Measurements from ENCODE around the gene FRMPD1. TPM values are rescaled to one million over a fixed set of nuclear protein-coding genes. Genes with fewer than 3 reads are reported as not detected.

The FRMPD1 gene
- total RNA-seq, 1 donor from 2014 or later = 0.62 TPM

DNA sequence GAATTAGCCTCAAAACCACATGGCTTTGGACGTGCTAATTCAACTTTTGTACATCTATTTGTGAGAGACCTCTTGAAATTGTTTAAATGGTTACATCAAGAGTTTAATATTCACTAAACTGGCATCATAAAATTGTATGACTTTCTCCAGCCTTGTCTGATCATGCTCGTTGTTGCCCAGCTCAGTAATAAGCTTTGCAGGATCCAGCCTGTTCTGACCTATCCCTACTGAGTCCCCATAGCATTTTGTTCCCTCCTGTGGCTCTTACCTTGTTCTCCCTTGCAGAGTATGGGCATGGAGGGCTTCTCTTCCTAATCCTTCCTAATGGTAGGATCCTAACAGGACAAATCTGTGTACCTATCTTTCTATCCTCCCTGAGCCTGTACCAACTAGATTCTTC, 127.8 kb downstream of the FRMPD1 start:
- no peak for DNase-seq

DNA sequence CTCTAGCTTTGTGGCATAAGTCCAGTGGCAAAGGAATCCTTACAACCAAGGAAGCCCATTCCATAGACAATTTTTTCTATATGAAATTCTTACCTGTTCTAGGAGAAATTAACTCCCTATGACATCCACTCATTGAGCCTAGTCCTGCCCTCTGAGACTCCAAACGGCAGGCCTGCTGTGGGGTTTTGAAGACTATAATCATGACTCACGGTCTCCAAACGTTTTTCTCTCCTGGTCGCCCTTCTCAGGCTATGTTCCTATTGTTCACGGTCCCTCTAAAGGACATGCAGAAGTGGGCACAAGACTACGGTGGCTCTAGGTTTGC, 133.5 kb downstream of the FRMPD1 start:
- DNase-seq = no peak

DNA sequence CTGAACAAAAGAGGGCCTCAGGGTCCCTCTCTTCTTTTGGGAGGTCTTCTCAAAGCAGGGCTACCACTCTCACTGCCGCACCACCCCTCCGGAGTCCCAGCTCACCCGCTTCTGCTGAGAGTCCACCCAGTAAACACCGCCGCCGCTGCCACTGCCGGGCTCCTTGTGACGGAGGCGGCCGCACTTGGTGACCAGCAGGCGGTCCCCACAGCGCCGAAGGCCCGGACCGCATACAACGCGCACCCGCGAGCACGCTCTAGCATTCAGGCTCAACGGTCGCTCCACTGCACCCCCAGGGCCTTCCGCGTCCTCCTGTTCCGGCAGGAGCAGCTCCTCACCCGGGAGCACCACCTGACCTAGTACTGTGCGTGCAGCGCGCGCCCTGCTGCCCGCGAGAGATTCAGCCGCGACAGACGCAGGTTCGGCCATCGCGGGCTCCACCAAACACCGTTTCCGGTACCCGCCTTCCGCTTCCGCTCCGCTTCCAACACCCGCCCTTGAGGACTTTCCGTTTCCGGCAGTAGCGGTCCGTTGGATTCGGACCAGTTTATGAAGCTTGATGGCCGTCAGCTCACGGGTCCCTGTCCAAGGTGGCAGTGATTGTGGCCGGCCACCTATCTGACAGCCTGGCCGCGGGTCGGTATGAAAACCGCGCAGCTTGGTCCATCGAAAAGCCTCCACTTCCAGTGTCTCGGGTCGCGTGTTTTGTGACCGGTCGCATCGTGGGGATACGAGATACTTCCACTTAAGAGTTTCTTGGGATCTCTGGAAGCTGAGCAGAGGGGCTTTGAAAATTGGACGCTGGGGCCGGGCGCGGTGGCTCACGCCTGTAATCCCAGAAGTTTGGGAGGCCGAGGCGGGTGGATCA, 134.1 kb downstream of the FRMPD1 start, which contains the start of gene EXOSC3:
Gene EXOSC3, minus strand, starts transcription at position 449 of the 868 bp plus-strand sequence. Its CDS starts 20 bp downstream, at position 429.
- peak; percentile 84 for DNase-seq

DNA sequence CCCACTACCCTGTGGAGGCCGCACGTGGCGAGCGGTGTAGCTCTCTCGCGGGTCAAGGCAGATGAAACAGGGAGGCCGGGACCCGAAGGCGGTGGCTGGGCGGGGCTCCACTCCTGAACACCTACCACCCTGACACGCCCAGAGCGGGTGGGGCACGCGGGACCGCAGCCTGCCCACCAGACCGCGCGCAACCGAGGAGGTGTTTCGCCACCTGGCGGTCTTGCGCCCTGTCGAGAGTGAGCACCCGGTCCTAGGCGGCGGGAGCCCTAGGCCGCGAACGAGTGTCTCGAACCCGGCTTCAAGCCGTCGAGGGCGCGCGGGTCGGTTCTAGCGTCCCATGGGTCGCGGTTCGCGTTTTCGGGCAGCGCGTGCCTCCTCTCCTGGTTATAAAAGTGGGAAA, 136.3 kb downstream of the FRMPD1 start:
- no peak for DNase-seq

DNA sequence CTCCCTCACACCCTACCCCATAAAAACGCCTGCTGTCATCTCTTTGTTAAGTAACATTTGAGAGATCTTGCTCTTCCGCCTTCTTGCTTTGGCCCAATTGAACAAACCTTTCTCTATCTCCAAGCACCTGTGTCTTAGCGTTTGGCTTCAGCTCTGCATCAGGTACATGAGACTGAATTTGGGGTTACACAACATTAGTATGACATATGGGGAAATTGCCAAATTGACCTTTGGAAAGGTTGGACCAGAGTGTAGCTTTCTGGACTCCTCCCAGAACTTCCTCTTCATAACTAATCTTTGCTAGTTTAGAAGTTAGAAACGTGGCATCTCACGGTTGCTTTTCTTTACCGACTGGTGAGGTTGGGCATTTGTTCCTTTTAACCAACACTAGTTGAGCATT, 137.6 kb downstream of the FRMPD1 start:
- DNase-seq = no peak

DNA sequence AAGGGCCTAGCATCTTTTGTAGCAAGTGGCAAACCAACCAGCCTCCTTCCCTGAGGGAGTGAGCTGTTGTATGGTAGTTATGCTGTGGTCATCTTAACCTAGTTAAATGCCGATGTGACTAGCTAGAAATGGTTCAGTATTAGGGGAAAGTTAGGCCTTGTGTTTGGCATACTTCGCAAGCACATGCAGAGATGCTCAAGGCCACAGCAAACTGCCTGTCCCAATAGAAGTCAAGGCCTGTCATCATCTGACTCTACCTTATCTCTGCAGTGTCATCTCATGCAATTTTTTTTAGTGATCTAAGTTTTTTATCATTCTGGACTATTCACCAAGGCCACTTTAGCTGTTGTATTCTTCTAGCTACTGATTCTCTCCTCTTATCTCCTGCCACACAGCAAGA, 139.3 kb downstream of the FRMPD1 start:
- DNase-seq = no peak

DNA sequence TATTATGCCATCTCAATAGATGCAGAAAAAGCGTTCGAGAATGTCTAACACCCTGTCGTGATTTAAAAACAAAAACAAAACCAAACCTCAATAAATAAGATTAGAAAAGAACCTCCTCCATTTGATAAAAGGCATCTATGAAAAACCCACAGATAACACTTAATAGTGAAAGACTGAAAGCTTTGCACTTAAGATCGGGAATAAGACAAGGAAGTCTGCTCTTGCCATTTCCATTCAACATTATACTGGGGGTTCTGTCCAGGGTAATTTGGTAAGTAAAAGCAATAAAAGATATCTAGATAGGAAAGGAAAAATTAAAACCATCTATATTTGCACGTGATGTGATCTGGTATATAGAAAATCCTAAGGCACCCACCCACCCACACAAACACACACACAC, 141.4 kb downstream of the FRMPD1 start:
- no peak for DNase-seq

DNA sequence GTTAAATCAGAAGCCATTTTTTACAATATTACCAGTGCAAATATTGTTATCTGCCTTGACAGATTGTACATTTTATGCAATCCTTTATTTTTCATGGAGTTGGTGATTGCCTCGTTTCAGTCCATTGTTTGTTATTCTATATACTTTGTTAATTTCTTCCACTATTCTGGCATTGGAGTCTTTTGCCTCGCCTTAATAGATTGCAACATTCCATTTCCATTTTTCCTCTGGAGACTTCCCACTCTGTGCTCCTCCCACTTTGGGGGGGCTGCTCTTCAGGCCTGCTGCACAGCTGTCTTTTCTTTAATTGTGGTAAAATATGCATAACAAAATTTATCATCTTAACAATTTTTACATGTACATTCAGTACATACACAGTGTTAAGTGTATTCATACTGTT, 145.5 kb downstream of the FRMPD1 start:
- no peak for DNase-seq

Other genes starting within 250 kb of the FRMPD1 start
- 61.6 TPM for gene GRHPR, start 228.3 kb upstream of the FRMPD1 start, total RNA-seq
- 22.5 TPM for gene ZBTB5, start 185.5 kb upstream of the FRMPD1 start, total RNA-seq
- 46.0 TPM for gene POLR1E, start 165.0 kb upstream of the FRMPD1 start, total RNA-seq
- gene FBXO10, start 74.6 kb upstream of the FRMPD1 start, total RNA-seq = 9.2 TPM
- gene TOMM5, start 58.4 kb upstream of the FRMPD1 start, total RNA-seq = 59.1 TPM
- gene TRMT10B, start 102.9 kb downstream of the FRMPD1 start, total RNA-seq = 4.8 TPM
- gene EXOSC3, start 134.1 kb downstream of the FRMPD1 start, total RNA-seq = 74.9 TPM
- gene DCAF10, start 149.8 kb downstream of the FRMPD1 start, total RNA-seq = 27.6 TPM

Data from occipital lobe (tissue), 2 donors.